OCI-LY7 (cell line): ENCODE measurements around the gene THRA. TPM values are rescaled to one million over a fixed set of nuclear protein-coding genes. Genes with fewer than 3 reads are reported as not detected.

ENCODE experiments used
- BruUV-seq: library from RNA; stranded (reverse); fragments of 400-500 nt; replicated peaks from 2 replicates; lab custom pipeline; 2021; lab: Mats Ljungman, UMichigan
- CTCF ChIA-PET: fragments of 300-600 bp; sonication (Branson Sonifier 250); formaldehyde crosslinking; loops from one replicate; lab custom pipeline; 2022; ENCODE audit warnings: antibody characterized with exemption; ENCODE audit not compliant: unreplicated experiment; lab: Charles Lee
- POLR2A ChIA-PET: fragments of 300-600 bp; sonication (Branson Sonifier 250); formaldehyde crosslinking; loops from one replicate; lab custom pipeline; 2022; ENCODE audit warnings: antibody characterized with exemption; lab: Charles Lee
- DNase-seq: peaks from one replicate; pipeline ENCODE4 v3.0.0-alpha.2; 2015; ENCODE audit warnings: low spot score
- H2AFZ ChIP-seq: fragments of 200-600 bp; sonication (generic), shearing (Covaris generic); 2 replicates; pipeline ENCODE4 v1.6.1; 2014; ENCODE audit warnings: mild to moderate bottlenecking, antibody characterized with exemption, low read length, moderate library complexity
- H3K27ac ChIP-seq: fragments of 200-600 bp; sonication (generic); 2 replicates; pipeline ENCODE4 v1.5.1; 2014; ENCODE audit warnings: mixed run types, low read depth, mild to moderate bottlenecking, moderate library complexity, low read length, inconsistent platforms; ENCODE audit not compliant: poor library complexity, severe bottlenecking
- H3K36me3 ChIP-seq: fragments of 200-600 bp; sonication (generic); 2 replicates; pipeline ENCODE4 v1.6.1; 2014; ENCODE audit warnings: mild to moderate bottlenecking, antibody characterized with exemption, low read length, moderate library complexity, mixed read lengths; ENCODE audit not compliant: insufficient read depth
- H3K4me1 ChIP-seq: fragments of 200-600 bp; sonication (generic); 2 replicates; pipeline ENCODE4 v1.5.1; 2014; ENCODE audit warnings: mild to moderate bottlenecking, low read length; ENCODE audit not compliant: insufficient read depth, poor library complexity, severe bottlenecking
- H3K4me2 ChIP-seq: fragments of 200-600 bp; sonication (generic); 2 replicates; pipeline ENCODE4 v1.6.1; 2014; ENCODE audit warnings: mild to moderate bottlenecking, low read length
- H3K4me3 ChIP-seq: fragments of 200-600 bp; sonication (generic); 2 replicates; pipeline ENCODE4 v1.5.1; 2014; ENCODE audit warnings: mild to moderate bottlenecking, low read depth, low read length; ENCODE audit not compliant: poor library complexity, severe bottlenecking
- H3K79me2 ChIP-seq: fragments of 200-600 bp; sonication (generic); 2 replicates; pipeline ENCODE4 v1.6.1; 2016; ENCODE audit warnings: low read depth, mild to moderate bottlenecking, low read length, moderate library complexity, mixed read lengths; ENCODE audit not compliant: insufficient read depth
- H3K9me2 ChIP-seq: fragments of 200-600 bp; sonication (generic); 2 replicates; pipeline ENCODE4 v1.6.1; 2016; ENCODE audit warnings: mild to moderate bottlenecking, low read length, mixed read lengths; ENCODE audit not compliant: insufficient read depth
- H3K9me3 ChIP-seq: fragments of 200-600 bp; sonication (generic); 2 replicates; pipeline ENCODE4 v1.6.1; 2014; ENCODE audit warnings: mild to moderate bottlenecking, mixed run types, low read length, mixed read lengths
- H4K20me1 ChIP-seq: fragments of 200-600 bp; sonication (generic); 2 replicates; pipeline ENCODE4 v1.6.1; 2014; ENCODE audit warnings: mild to moderate bottlenecking, antibody characterized with exemption, low read length, moderate library complexity, mixed read lengths; ENCODE audit not compliant: insufficient read depth
- CTCF ChIP-seq: fragments of 200-600 bp; sonication (generic); conservative IDR thresholded peaks from 2 replicates; pipeline ENCODE4 v1.5.1; 2014; ENCODE audit warnings: mild to moderate bottlenecking, antibody characterized with exemption, low read length, moderate library complexity, mixed read lengths
- EZH2phosphoT487 ChIP-seq: fragments of 200-600 bp; sonication (generic); IDR thresholded peaks from 2 replicates; pipeline ENCODE4 v1.6.1; 2018; ENCODE audit warnings: low read depth, borderline replicate concordance, mild to moderate bottlenecking, mixed run types, antibody characterized with exemption, low read length, moderate library complexity, mixed read lengths
- intact Hi-C: fragments of 100-400 bp; cut with micrococcal nuclease; formaldehyde crosslinking; loops from one replicate; pipeline ENCODE4 v1.10.0; 2022; ENCODE audit not compliant: unreplicated experiment
- total RNA-seq, 2 experiments: library from RNA; depleted of rRNA in 1 of 2; stranded (reverse); fragments of >200 nt in 1 of 2; shearing (Covaris generic) in 1 of 2; gene quantifications; 2 replicates each; pipeline ENCODE4 v1.2.3, GENCODE V29; 2014 to 2022

The THRA gene
- total RNA-seq, 2 experiments from 2014 or later: 3.9 to 9.3 TPM

- no peaks in the 10 kb centered on the region for H3K9me2 ChIP-seq
- no peak overlapping the region for H3K4me2 ChIP-seq
- no peak for DNase-seq
- 0 out of 2 replicates have a peak, but pooled peaks cover 3% of the 10 kb centered on the region for H3K36me3 ChIP-seq
- no peaks in the 10 kb centered on the region for H4K20me1 ChIP-seq
- ChIA-PET CTCF (interaction anchor here (1.1 kb wide), 1 partner anchor 25 kb away, joined by 6 read pairs; no protein-coding TSS in a partner anchor), POLR2A (no interaction called here)
- no peak overlapping the region for H3K4me3 ChIP-seq
- H2AFZ ChIP-seq: no peak overlapping the region
- intact Hi-C loops: no loop called here
- no peaks in the 10 kb centered on the region for H3K79me2 ChIP-seq
- H3K27ac ChIP-seq: no peak overlapping the region
- H3K9me3 ChIP-seq: no peaks in the 10 kb centered on the region
- TF ChIP-seq EZH2phosphoT487 (no peak), CTCF (no peak)
- no peaks in the 10 kb centered on the region for H3K4me1 ChIP-seq
- BruUV-seq: no TSS peak
Observed at GRCh38 chr17:40087049-40087794, 24.5 kb downstream of the THRA start.

- Histone ChIP-seq H2AFZ (no peak overlapping the region), H4K20me1 (no peaks in the 10 kb centered on the region), H3K79me2 (no peaks in the 10 kb centered on the region), H3K9me2 (no peaks in the 10 kb centered on the region), H3K4me2 (no peak overlapping the region), H3K4me3 (no peak overlapping the region), H3K4me1 (no peaks in the 10 kb centered on the region), H3K36me3 (peaks cover 6% of the 10 kb centered on the region; the same call in 1 of the 2 replicates), H3K27ac (no peak overlapping the region), H3K9me3 (no peaks in the 10 kb centered on the region)
- ChIA-PET CTCF (no interaction called here), POLR2A (no interaction called here)
- intact Hi-C loops: no loop called here
- no peak for TF ChIP-seq EZH2phosphoT487
- no peak for TF ChIP-seq CTCF
- BruUV-seq: no TSS peak
- DNase-seq: no peak
Observed at GRCh38 chr17:40087903-40088718, 25.3 kb downstream of the THRA start.
